Measurements from ENCODE around the gene AMIGO1.

AMIGO1 gene

GRCh38 chr1:109470245-109470644 lies 39.3 kb downstream of the AMIGO1 start:
- H3K4me3 ChIP-seq (ENCODE audit: low read depth, low read length), result no peak overlapping the region
- TF ChIP-seq CTCF (IDR thresholded peaks at IDR 0.05; ENCODE audit: borderline replicate concordance, insufficient read depth, low read depth, low read length), result no peak

GRCh38 chr1:109468903-109469302 lies 40.6 kb downstream of the AMIGO1 start:
- no peak for TF ChIP-seq CTCF (IDR thresholded peaks at IDR 0.05; ENCODE audit: borderline replicate concordance, insufficient read depth, low read depth, low read length)
- no peak overlapping the region for H3K4me3 ChIP-seq (ENCODE audit: low read depth, low read length)

GRCh38 chr1:109468061-109468460 lies 41.5 kb downstream of the AMIGO1 start:
- TF ChIP-seq CTCF (IDR thresholded peaks at IDR 0.05; ENCODE audit: borderline replicate concordance, insufficient read depth, low read depth, low read length), result no peak
- H3K4me3 ChIP-seq (ENCODE audit: low read depth, low read length), result no peak overlapping the region

GRCh38 chr1:109467301-109467777 lies 42.2 kb downstream of the AMIGO1 start:
- no peak overlapping the region for H3K4me3 ChIP-seq (ENCODE audit: low read depth, low read length)
- no peak for TF ChIP-seq CTCF (IDR thresholded peaks at IDR 0.05; ENCODE audit: borderline replicate concordance, insufficient read depth, low read depth, low read length)

GRCh38 chr1:109466452-109467300 lies 42.9 kb downstream of the AMIGO1 start, which contains the start of gene SYPL2:
Gene SYPL2 (plus strand): TSS chr1:109466546. CDS start chr1:109466844, 298 bp downstream.
- no peak within 1 kb of the TSS for H3K4me3 ChIP-seq (ENCODE audit: low read depth, low read length)
- TF ChIP-seq CTCF (IDR thresholded peaks at IDR 0.05; ENCODE audit: borderline replicate concordance, insufficient read depth, low read depth, low read length), result no peak

GRCh38 chr1:109466125-109466451 lies 43.4 kb downstream of the AMIGO1 start:
- no peak overlapping the region for H3K4me3 ChIP-seq (ENCODE audit: low read depth, low read length)
- TF ChIP-seq CTCF (IDR thresholded peaks at IDR 0.05; ENCODE audit: borderline replicate concordance, insufficient read depth, low read depth, low read length), result no peak

GRCh38 chr1:109457819-109458218 lies 51.7 kb downstream of the AMIGO1 start:
- TF ChIP-seq CTCF (IDR thresholded peaks at IDR 0.05; ENCODE audit: borderline replicate concordance, insufficient read depth, low read depth, low read length), result no peak
- no peak overlapping the region for H3K4me3 ChIP-seq (ENCODE audit: low read depth, low read length)

All from GM12875 (cell line).